PC-3 (cell line): ENCODE measurements around the gene FARP1. TPM values are rescaled to one million over a fixed set of nuclear protein-coding genes. Genes with fewer than 3 reads are reported as not detected.

Experiments
- ATAC-seq: fragments of 200-7000 bp; cut with Tn5 transposase; 2 replicates; pipeline ENCODE4 v1.9.1; 2020; ENCODE audit warnings: mild to moderate bottlenecking, moderate library complexity
- BruUV-seq: library from RNA; stranded (reverse); fragments of 400-500 nt; replicated peaks from 2 replicates; lab custom pipeline; 2021; lab: Mats Ljungman, UMichigan
- CTCF ChIA-PET: fragments of 300-600 bp; sonication (Branson Sonifier 250); formaldehyde crosslinking; loops from one replicate; lab custom pipeline; 2022; ENCODE audit warnings: antibody characterized with exemption; lab: Charles Lee
- POLR2A ChIA-PET: fragments of 300-600 bp; sonication (Branson Sonifier 250); formaldehyde crosslinking; loops from one replicate; lab custom pipeline; 2022; ENCODE audit warnings: antibody characterized with exemption; ENCODE audit not compliant: unreplicated experiment; lab: Charles Lee
- DNase-seq: peaks from one replicate; pipeline ENCODE4 v3.0.0-alpha.2; 2015
- H2AFZ ChIP-seq: fragments of 300-600 bp; sonication (generic); 2 replicates; pipeline ENCODE4 v1.6.0; 2016; ENCODE audit warnings: antibody characterized with exemption, low read length
- H3F3A ChIP-seq: fragments of 300-600 bp; sonication (generic); one replicate; pipeline ENCODE4 v1.6.0; 2017; ENCODE audit warnings: antibody characterized with exemption, low read length, control low read depth, mild to moderate bottlenecking; ENCODE audit not compliant: unreplicated experiment
- H3K27ac ChIP-seq: fragments of 300-600 bp; sonication (generic); 2 replicates; pipeline ENCODE4 v1.5.1; 2016; ENCODE audit warnings: mild to moderate bottlenecking, low read length
- H3K27me3 ChIP-seq: fragments of 300-600 bp; sonication (generic); 2 replicates; pipeline ENCODE4 v1.6.1; 2016; ENCODE audit warnings: low read length, mixed read lengths
- H3K36me3 ChIP-seq: fragments of 300-600 bp; sonication (generic); 2 replicates; pipeline ENCODE4 v1.6.1; 2016; ENCODE audit warnings: low read depth, mixed run types, low read length, mixed read lengths
- H3K4me1 ChIP-seq: fragments of 300-600 bp; sonication (generic); 2 replicates; pipeline ENCODE4 v1.5.1; 2016; ENCODE audit warnings: low read length; ENCODE audit not compliant: insufficient read depth
- H3K4me2 ChIP-seq: fragments of 300-600 bp; sonication (generic); 2 replicates; pipeline ENCODE4 v1.6.0; 2016; ENCODE audit warnings: low read length
- H3K4me3 ChIP-seq: fragments of 300-600 bp; sonication (generic); 2 replicates; pipeline ENCODE4 v1.5.1; 2016; ENCODE audit warnings: mild to moderate bottlenecking, low read length, mixed read lengths
- H3K79me2 ChIP-seq: fragments of 300-600 bp; sonication (generic); 2 replicates; pipeline ENCODE4 v1.6.1; 2017; ENCODE audit warnings: low read length, mixed read lengths
- H3K9ac ChIP-seq: fragments of 300-600 bp; sonication (generic); 2 replicates; pipeline ENCODE4 v1.6.0; 2016; ENCODE audit warnings: mild to moderate bottlenecking, low read length
- H3K9me2 ChIP-seq: fragments of 300-600 bp; sonication (generic); replicated peaks from 2 replicates; pipeline ENCODE4 v1.6.1; 2016; ENCODE audit warnings: mixed run types, low read length, mixed read lengths
- H3K9me3 ChIP-seq: fragments of 300-600 bp; sonication (generic); 2 replicates; pipeline ENCODE4 v1.6.1; 2016; ENCODE audit warnings: low read length, mixed read lengths
- H4K20me1 ChIP-seq: fragments of 300-600 bp; sonication (generic); 2 replicates; pipeline ENCODE4 v1.6.1; 2016; ENCODE audit warnings: low read length, mixed read lengths
- CTCF ChIP-seq: fragments of 300-600 bp; sonication (generic); conservative IDR thresholded peaks from 2 replicates; pipeline ENCODE4 v1.5.1; 2017; ENCODE audit warnings: antibody characterized with exemption, low read depth, mild to moderate bottlenecking, low read length
- EZH2 ChIP-seq: fragments of 300-600 bp; sonication (generic); IDR thresholded peaks from one replicate; pipeline ENCODE4 v1.6.1; 2017; ENCODE audit warnings: antibody characterized with exemption, mild to moderate bottlenecking, low read length; ENCODE audit not compliant: unreplicated experiment
- EZH2phosphoT487 ChIP-seq: fragments of 300-600 bp; sonication (generic); IDR thresholded peaks from 2 replicates; pipeline ENCODE4 v1.6.1; 2018; ENCODE audit warnings: mild to moderate bottlenecking, antibody characterized with exemption, low read length, borderline replicate concordance
- intact Hi-C: fragments of 100-400 bp; cut with micrococcal nuclease; formaldehyde crosslinking; loops from 2 replicates; pipeline ENCODE4 v1.9.0; 2023
- total RNA-seq: library from RNA; depleted of rRNA; stranded (reverse); fragments of >200 nt; gene quantifications from 2 replicates; pipeline ENCODE4 v1.2.3, GENCODE V29; 2014

Gene FARP1
- total RNA-seq, 1 experiment from 2014 or later, result 18.2 TPM

- H3K9me3 ChIP-seq, result no peaks in the 10 kb centered on the region
- TF ChIP-seq CTCF (no peak), EZH2phosphoT487 (no peak), EZH2 (no peak)
- no peak overlapping the region for H3K4me2 ChIP-seq
- H3F3A ChIP-seq, result no peaks in the 10 kb centered on the region
- no peak overlapping the region for H3K4me3 ChIP-seq
- no peaks in the 10 kb centered on the region for H4K20me1 ChIP-seq
- no peaks in the 10 kb centered on the region for H3K27me3 ChIP-seq
- ChIA-PET CTCF (no interaction called here), POLR2A (no interaction called here)
- H3K4me1 ChIP-seq, result no peaks in the 10 kb centered on the region
- no peak overlapping the region for H3K27ac ChIP-seq
- no TSS peak for BruUV-seq
- intact Hi-C loops, result no loop called here
- no peak for ATAC-seq
- no peak for DNase-seq
- H3K9ac ChIP-seq, result no peak overlapping the region
- H3K36me3 ChIP-seq, result no peaks in the 10 kb centered on the region
- no peak overlapping the region for H2AFZ ChIP-seq
- H3K79me2 ChIP-seq, result peaks cover 6% of the 10 kb centered on the region; the same call in 1 of the 2 replicates
- no peaks in the 10 kb centered on the region for H3K9me2 ChIP-seq
These were observed 165.4 kb downstream of the FARP1 start for GRCh38 chr13:98308086-98308911.

GRCh38 chr13:98309569-98310335 is 166.9 kb downstream of the FARP1 start:
- Histone ChIP-seq H3K9me2 (no peaks in the 10 kb centered on the region), H3K36me3 (no peaks in the 10 kb centered on the region), H2AFZ (no peak overlapping the region), H3K4me1 (no peaks in the 10 kb centered on the region), H3K27me3 (no peaks in the 10 kb centered on the region), H3K4me2 (no peak overlapping the region), H3K79me2 (no peaks in the 10 kb centered on the region), H3K9me3 (no peaks in the 10 kb centered on the region), H3F3A (no peaks in the 10 kb centered on the region), H4K20me1 (no peaks in the 10 kb centered on the region), H3K4me3 (no peak overlapping the region), H3K9ac (no peak overlapping the region), H3K27ac (no peak overlapping the region)
- BruUV-seq, result no TSS peak
- no peak for ATAC-seq
- POLR2A ChIA-PET, result no interaction called here
- intact Hi-C loops, result no loop called here
- DNase-seq, result no peak
- TF ChIP-seq EZH2phosphoT487 (no peak), EZH2 (no peak), CTCF (no peak)
- CTCF ChIA-PET, result no interaction called here
